Lower leg skin (tissue), 3 donors: ENCODE data around the gene TRAPPC12.

Experiments
- POLR2A ChIP-seq, 2 donors: fragments of 450-650 bp; IDR thresholded peaks; one replicate each; pipeline ENCODE4 v1.6.1; 2016 to 2017; ENCODE audit warnings: antibody characterized with exemption in 2 of 2, mild to moderate bottlenecking in 1 of 2, moderate library complexity in 1 of 2
- TF ChIP-seq, protein P1 (sequence below), 3 donors: fragments of 450-650 bp; IDR thresholded peaks; one replicate each; pipeline ENCODE4 v1.5.1; 2016; ENCODE audit warnings: antibody characterized with exemption in 3 of 3, mild to moderate bottlenecking in 3 of 3, moderate library complexity in 2 of 3

DNA sequence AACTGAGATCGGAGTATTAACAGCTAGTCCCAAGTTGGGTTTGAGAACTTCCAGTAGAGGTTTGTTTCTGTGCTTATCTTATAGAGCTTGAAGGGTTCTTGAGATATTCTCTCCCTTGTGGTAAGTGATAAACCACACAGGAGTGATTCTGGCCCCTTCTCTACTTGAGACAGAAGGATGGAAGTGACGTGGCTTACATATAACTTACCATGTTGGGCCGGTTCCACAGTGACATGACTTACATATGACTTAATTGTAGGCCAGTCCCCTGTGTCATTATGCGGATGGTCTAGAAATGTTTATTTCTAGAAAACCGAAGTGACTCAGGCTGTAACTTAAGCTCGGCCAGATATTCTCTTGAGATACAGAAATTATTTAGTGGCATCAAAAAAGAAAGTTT lies 62.7 kb downstream of the TRAPPC12 start:
- TF ChIP-seq, protein P1, sequence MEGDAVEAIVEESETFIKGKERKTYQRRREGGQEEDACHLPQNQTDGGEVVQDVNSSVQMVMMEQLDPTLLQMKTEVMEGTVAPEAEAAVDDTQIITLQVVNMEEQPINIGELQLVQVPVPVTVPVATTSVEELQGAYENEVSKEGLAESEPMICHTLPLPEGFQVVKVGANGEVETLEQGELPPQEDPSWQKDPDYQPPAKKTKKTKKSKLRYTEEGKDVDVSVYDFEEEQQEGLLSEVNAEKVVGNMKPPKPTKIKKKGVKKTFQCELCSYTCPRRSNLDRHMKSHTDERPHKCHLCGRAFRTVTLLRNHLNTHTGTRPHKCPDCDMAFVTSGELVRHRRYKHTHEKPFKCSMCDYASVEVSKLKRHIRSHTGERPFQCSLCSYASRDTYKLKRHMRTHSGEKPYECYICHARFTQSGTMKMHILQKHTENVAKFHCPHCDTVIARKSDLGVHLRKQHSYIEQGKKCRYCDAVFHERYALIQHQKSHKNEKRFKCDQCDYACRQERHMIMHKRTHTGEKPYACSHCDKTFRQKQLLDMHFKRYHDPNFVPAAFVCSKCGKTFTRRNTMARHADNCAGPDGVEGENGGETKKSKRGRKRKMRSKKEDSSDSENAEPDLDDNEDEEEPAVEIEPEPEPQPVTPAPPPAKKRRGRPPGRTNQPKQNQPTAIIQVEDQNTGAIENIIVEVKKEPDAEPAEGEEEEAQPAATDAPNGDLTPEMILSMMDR (IDR thresholded peaks at IDR 0.05): no peak
- no peak for TF ChIP-seq POLR2A (IDR thresholded peaks at IDR 0.05)
